SU-DHL-6 (cell line): ENCODE data around the gene CYP3A5.

ENCODE experiments used
- H2AFZ ChIP-seq: fragments of 200-600 bp; sonication (generic); 2 replicates; pipeline ENCODE4 v1.6.1; 2014; ENCODE audit warnings: low read depth, mild to moderate bottlenecking, moderate library complexity, mixed read lengths, antibody characterized with exemption, low read length; ENCODE audit not compliant: severe bottlenecking
- H3F3A ChIP-seq: fragments of 200-600 bp; shearing (Covaris generic); 2 replicates; pipeline ENCODE4 v1.6.0; 2016; ENCODE audit warnings: antibody characterized with exemption, mild to moderate bottlenecking; ENCODE audit not compliant: insufficient read depth
- H3K27ac ChIP-seq: fragments of 200-600 bp; sonication (generic); 2 replicates; pipeline ENCODE4 v1.5.1; 2016; ENCODE audit warnings: low read depth, mild to moderate bottlenecking, low read length, moderate library complexity, mixed read lengths
- H3K27me3 ChIP-seq: fragments of 200-600 bp; sonication (generic), shearing (Covaris generic); 2 replicates; pipeline ENCODE4 v1.6.0; 2014; ENCODE audit warnings: mild to moderate bottlenecking, low read length
- H3K36me3 ChIP-seq: fragments of 200-600 bp; sonication (generic); 2 replicates; pipeline ENCODE4 v1.6.1; 2014; ENCODE audit warnings: mild to moderate bottlenecking, low read length, mixed read lengths
- H3K4me2 ChIP-seq: fragments of 300-600, 200-600 bp; shearing (Covaris generic), sonication (generic); 2 replicates; pipeline ENCODE4 v1.6.0; 2014; ENCODE audit warnings: low read length, low read depth, mild to moderate bottlenecking; ENCODE audit not compliant: poor library complexity, severe bottlenecking
- H3K4me3 ChIP-seq: fragments of 200-600 bp; sonication (generic); 2 replicates; pipeline ENCODE4 v1.5.1; 2014; ENCODE audit warnings: antibody characterized with exemption, low read length, mild to moderate bottlenecking, mixed read lengths; ENCODE audit not compliant: insufficient read depth, poor library complexity, severe bottlenecking
- H3K79me2 ChIP-seq: fragments of 200-600 bp; sonication (generic); 2 replicates; pipeline ENCODE4 v1.6.1; 2014; ENCODE audit warnings: mild to moderate bottlenecking, low read length, moderate library complexity; ENCODE audit not compliant: insufficient read depth
- H3K9ac ChIP-seq: fragments of 200-600 bp; sonication (generic); 2 replicates; pipeline ENCODE4 v1.7.0; 2014; ENCODE audit warnings: mild to moderate bottlenecking, low read length
- H3K9me2 ChIP-seq: fragments of 200-600 bp; sonication (generic); replicated peaks from 2 replicates; pipeline ENCODE4 v1.6.1; 2014; ENCODE audit warnings: low read length; ENCODE audit not compliant: insufficient read depth
- H3K9me3 ChIP-seq: fragments of 200-600 bp; sonication (generic); 2 replicates; pipeline ENCODE4 v1.6.1; 2014; ENCODE audit warnings: low read length, mixed read lengths; ENCODE audit not compliant: insufficient read depth
- H4K20me1 ChIP-seq: fragments of 200-600 bp; sonication (generic); 2 replicates; pipeline ENCODE4 v1.6.1; 2014; ENCODE audit warnings: low read depth, mild to moderate bottlenecking, antibody characterized with exemption, low read length, moderate library complexity, mixed read lengths
- EZH2phosphoT487 ChIP-seq: fragments of 200-600 bp; sonication (generic), shearing (Covaris generic); conservative IDR thresholded peaks from 2 replicates; pipeline ENCODE4 v1.6.1; 2018; ENCODE audit warnings: mild to moderate bottlenecking, antibody characterized with exemption, low read length, moderate library complexity, mixed read lengths
- TF ChIP-seq, protein P1 (sequence below): fragments of 200-600 bp; sonication (generic); IDR thresholded peaks from one replicate; pipeline ENCODE4 v1.5.1; 2017; ENCODE audit warnings: antibody characterized with exemption, mild to moderate bottlenecking, low read length, moderate library complexity; ENCODE audit not compliant: insufficient read depth, poor library complexity, severe bottlenecking

CYP3A5 gene

DNA sequence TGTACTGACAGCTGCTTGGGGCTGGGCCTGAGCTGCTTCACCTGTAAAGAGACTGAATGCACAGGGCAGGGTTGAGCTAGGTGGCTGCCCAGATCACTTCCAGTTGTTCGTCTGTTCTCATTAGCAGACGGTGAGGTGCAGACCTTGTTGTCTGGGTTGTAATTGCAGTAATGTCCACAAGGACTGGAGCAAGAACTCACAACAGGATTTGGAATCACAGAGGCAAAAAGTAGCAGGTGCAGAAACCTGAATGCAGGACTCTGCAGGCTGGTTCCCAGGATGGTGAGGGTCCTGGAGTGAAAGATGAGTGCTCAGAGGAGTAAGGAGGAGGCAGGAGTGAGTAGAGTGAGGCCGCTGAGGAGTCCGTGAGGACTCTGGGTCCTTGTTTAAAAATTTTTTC, 53.8 kb downstream of the CYP3A5 start:
- Histone ChIP-seq H3K27ac (no peak overlapping the region), H3F3A (no peaks in the 10 kb centered on the region), H4K20me1 (no peaks in the 10 kb centered on the region), H3K9me2 (no peaks in the 10 kb centered on the region), H3K27me3 (no peaks in the 10 kb centered on the region), H2AFZ (no peak overlapping the region), H3K4me2 (no peak overlapping the region), H3K79me2 (no peaks in the 10 kb centered on the region), H3K4me3 (no peak overlapping the region), H3K9me3 (no peaks in the 10 kb centered on the region), H3K36me3 (peaks cover 10% of the 10 kb centered on the region), H3K9ac (no peak overlapping the region)
- TF ChIP-seq EZH2phosphoT487, result no peak
- TF ChIP-seq, protein P1, sequence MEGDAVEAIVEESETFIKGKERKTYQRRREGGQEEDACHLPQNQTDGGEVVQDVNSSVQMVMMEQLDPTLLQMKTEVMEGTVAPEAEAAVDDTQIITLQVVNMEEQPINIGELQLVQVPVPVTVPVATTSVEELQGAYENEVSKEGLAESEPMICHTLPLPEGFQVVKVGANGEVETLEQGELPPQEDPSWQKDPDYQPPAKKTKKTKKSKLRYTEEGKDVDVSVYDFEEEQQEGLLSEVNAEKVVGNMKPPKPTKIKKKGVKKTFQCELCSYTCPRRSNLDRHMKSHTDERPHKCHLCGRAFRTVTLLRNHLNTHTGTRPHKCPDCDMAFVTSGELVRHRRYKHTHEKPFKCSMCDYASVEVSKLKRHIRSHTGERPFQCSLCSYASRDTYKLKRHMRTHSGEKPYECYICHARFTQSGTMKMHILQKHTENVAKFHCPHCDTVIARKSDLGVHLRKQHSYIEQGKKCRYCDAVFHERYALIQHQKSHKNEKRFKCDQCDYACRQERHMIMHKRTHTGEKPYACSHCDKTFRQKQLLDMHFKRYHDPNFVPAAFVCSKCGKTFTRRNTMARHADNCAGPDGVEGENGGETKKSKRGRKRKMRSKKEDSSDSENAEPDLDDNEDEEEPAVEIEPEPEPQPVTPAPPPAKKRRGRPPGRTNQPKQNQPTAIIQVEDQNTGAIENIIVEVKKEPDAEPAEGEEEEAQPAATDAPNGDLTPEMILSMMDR, result no peak

DNA sequence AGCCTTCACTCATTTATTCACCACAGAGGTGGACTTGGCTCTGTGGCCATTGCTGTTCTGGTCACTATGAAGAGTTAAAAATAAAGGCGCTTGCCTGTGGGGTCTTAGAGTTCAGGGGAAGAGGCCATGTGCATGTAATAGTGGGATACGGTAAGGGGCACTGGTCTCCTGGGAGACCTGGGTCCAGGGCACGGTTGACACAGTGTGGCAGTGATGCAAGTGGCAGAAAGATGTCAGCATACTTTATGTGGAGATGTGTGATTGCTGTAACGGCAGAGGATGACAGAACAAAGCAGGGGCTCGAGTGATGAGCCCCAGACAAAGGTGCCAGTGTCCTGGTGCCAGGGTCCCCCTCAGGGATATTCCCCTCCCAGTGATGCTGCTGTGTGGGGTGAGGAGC, 54.5 kb downstream of the CYP3A5 start:
- H3K36me3 ChIP-seq, result peaks cover 10% of the 10 kb centered on the region

DNA sequence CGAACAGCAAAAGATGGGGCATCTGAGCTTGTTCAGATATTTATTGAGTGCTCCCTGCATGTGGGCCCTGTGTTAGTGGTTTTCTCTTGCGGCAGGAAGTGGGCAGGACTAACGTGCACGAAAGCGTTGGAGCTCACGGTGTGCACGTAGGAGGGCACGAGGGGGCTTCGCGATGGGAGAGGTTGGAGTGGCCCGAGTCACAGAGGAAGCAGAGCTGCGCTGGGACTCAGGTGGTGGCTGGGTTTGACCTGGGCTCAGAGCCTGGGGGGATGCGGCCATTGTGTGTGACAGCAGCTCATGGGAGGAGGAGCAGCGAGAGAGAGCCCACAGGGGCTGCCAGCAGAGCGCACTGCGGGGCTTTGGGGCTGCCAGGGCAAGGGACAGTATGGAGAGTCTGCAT, 55.3 kb downstream of the CYP3A5 start:
- H4K20me1 ChIP-seq, result no peaks in the 10 kb centered on the region
- no peak overlapping the region for H2AFZ ChIP-seq
- H3K27me3 ChIP-seq, result no peaks in the 10 kb centered on the region
- H3K9me3 ChIP-seq, result no peaks in the 10 kb centered on the region
- no peak overlapping the region for H3K4me3 ChIP-seq
- H3K9ac ChIP-seq, result no peak overlapping the region
- H3K36me3 ChIP-seq, result peaks cover 10% of the 10 kb centered on the region
- no peak overlapping the region for H3K4me2 ChIP-seq
- H3K9me2 ChIP-seq, result no peaks in the 10 kb centered on the region
- TF ChIP-seq EZH2phosphoT487, result no peak
- TF ChIP-seq, protein P1, result no peak
- H3K27ac ChIP-seq, result no peak overlapping the region
- no peaks in the 10 kb centered on the region for H3F3A ChIP-seq
- no peaks in the 10 kb centered on the region for H3K79me2 ChIP-seq

More for the DNA sequence above, 54.5 kb downstream of the CYP3A5 start:
- Histone ChIP-seq H4K20me1 (no peaks in the 10 kb centered on the region), H3K79me2 (no peaks in the 10 kb centered on the region), H3K27me3 (no peaks in the 10 kb centered on the region), H3K4me2 (no peak overlapping the region), H3K9me3 (no peaks in the 10 kb centered on the region), H3K4me3 (no peak overlapping the region), H2AFZ (no peak overlapping the region), H3K27ac (no peak overlapping the region), H3K9me2 (no peaks in the 10 kb centered on the region), H3F3A (no peaks in the 10 kb centered on the region), H3K9ac (no peak overlapping the region)
- TF ChIP-seq EZH2phosphoT487, result no peak
- TF ChIP-seq, protein P1, result no peak
